ENCODE results near the gene PITPNM2. TPM values are rescaled to one million over a fixed set of nuclear protein-coding genes. Genes with fewer than 3 reads are reported as not detected.

PITPNM2 gene
- total and polyA plus RNA-seq, 2 experiments from 2014 or later: 0.82 to 3.0 TPM

DNA sequence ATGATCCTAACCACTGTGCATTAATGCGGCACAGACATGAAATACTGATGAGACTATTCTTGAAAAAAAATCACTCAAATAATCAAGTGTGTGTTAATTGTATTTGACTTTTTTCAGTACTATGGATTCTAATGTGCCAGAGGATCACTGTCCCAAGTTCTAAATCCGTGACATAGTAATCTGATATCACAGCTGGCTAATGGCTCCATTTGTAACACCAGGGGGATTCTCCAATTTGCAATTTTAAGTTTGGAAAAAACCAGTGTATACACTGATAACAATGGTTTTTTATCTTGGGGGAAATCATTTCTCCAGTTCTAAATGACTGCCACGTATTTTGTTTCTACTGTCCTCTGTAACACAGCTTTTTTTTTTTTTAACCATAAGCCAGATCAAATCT lies 49.0 kb upstream of the PITPNM2 start (continued):
- TF ChIP-seq REST (IDR thresholded peaks at IDR 0.05; ENCODE audit: unreplicated experiment) (no peak), CREB1 (CRISPR knock-in tag; IDR thresholded peaks at IDR 0.05; ENCODE audit: low read depth) (no peak), EZH2 (IDR thresholded peaks at IDR 0.05; ENCODE audit: low read depth, unreplicated experiment) (no peak), STAT1 (IDR thresholded peaks at IDR 0.05; ENCODE audit: unreplicated experiment) (no peak)

GRCh38 chr12:123187637-123188036 lies 36.7 kb upstream of the PITPNM2 start:
- Histone ChIP-seq H2AFZ (no peak overlapping the region), H3K4me3 (no peak overlapping the region), H3K27me3 (ENCODE audit: insufficient read depth) (no peaks in the 10 kb centered on the region), H3K79me2 (replicated peaks; ENCODE audit: insufficient read depth) (no peaks in the 10 kb centered on the region), H3K9me2 (ENCODE audit: insufficient read depth) (no peaks in the 10 kb centered on the region), H3K36me3 (ENCODE audit: insufficient read depth) (0 out of 2 replicates have a peak, but pooled peaks cover 5% of the 10 kb centered on the region), H4K20me1 (replicated peaks; ENCODE audit: insufficient read depth) (no peaks in the 10 kb centered on the region; the same call in 1 of the 2 replicates), H3K4me1 (ENCODE audit: insufficient read depth) (no peaks in the 10 kb centered on the region), H3F3A (replicated peaks; ENCODE audit: low read depth) (no peaks in the 10 kb centered on the region), H3K4me2 (no peak overlapping the region), H3K27ac (ENCODE audit: low read depth) (no peak overlapping the region)
- H3K9me3 Mint-ChIP-seq: no peaks in the 10 kb centered on the region
- ATAC-seq (no peak), DNase-seq (ENCODE audit: low spot score) (no peak)
- H3K27me3 Mint-ChIP-seq (ENCODE audit: insufficient read depth, low read depth, poor library complexity): peaks cover 1% of the 10 kb centered on the region
- no peak overlapping the region for H3K27ac Mint-ChIP-seq
- peaks cover 38% of the 10 kb centered on the region for H3K36me3 Mint-ChIP-seq (ENCODE audit: low read depth)
- H3K4me1 Mint-ChIP-seq: no peaks in the 10 kb centered on the region
- H3K4me3 Mint-ChIP-seq: no peak overlapping the region
- TF ChIP-seq STAT1 (IDR thresholded peaks at IDR 0.05; ENCODE audit: unreplicated experiment): no peak
- TF ChIP-seq, protein P1, sequence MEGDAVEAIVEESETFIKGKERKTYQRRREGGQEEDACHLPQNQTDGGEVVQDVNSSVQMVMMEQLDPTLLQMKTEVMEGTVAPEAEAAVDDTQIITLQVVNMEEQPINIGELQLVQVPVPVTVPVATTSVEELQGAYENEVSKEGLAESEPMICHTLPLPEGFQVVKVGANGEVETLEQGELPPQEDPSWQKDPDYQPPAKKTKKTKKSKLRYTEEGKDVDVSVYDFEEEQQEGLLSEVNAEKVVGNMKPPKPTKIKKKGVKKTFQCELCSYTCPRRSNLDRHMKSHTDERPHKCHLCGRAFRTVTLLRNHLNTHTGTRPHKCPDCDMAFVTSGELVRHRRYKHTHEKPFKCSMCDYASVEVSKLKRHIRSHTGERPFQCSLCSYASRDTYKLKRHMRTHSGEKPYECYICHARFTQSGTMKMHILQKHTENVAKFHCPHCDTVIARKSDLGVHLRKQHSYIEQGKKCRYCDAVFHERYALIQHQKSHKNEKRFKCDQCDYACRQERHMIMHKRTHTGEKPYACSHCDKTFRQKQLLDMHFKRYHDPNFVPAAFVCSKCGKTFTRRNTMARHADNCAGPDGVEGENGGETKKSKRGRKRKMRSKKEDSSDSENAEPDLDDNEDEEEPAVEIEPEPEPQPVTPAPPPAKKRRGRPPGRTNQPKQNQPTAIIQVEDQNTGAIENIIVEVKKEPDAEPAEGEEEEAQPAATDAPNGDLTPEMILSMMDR (conservative IDR thresholded peaks at IDR 0.05; ENCODE audit: low read depth in 2 of 2): no peak
- TF ChIP-seq JUNB (IDR thresholded peaks at IDR 0.05; ENCODE audit: unreplicated experiment): no peak
- no peak for TF ChIP-seq REST (IDR thresholded peaks at IDR 0.05; ENCODE audit: unreplicated experiment)
- no peak for TF ChIP-seq ZNF331 (CRISPR knock-in tag; IDR thresholded peaks at IDR 0.05; ENCODE audit: low read depth)

All from GM23338 (cell line).